HG02852 (cell line): ENCODE results near the gene TMEM51.

ENCODE experiments used
- ATAC-seq: cut with Tn5 transposase; IDR thresholded peaks from one replicate; pipeline ENCODE4 v1.9.1; 2021; ENCODE audit warnings: mild to moderate bottlenecking, moderate library complexity; ENCODE audit not compliant: unreplicated experiment

TMEM51 gene

GRCh38 chr1:15242766-15243165 is 89.2 kb downstream of the TMEM51 start:
- no peak for ATAC-seq

GRCh38 chr1:15243275-15244043 is 89.9 kb downstream of the TMEM51 start:
- no peak for ATAC-seq

- ATAC-seq, result no peak
Observed at GRCh38 chr1:15244813-15245212, 91.3 kb downstream of the TMEM51 start.

- ATAC-seq, result no peak
Observed at GRCh38 chr1:15245593-15246360, 92.2 kb downstream of the TMEM51 start.

- no peak for ATAC-seq
Observed at GRCh38 chr1:15246960-15247614, 93.5 kb downstream of the TMEM51 start, which contains the start of gene FHAD1. Gene FHAD1 (plus strand): TSS chr1:15247223. CDS start chr1:15251785, 4,562 bp downstream.

GRCh38 chr1:15248216-15248615 is 94.7 kb downstream of the TMEM51 start:
- ATAC-seq, result no peak

- no peak for ATAC-seq
Observed at GRCh38 chr1:15249081-15249480, 95.5 kb downstream of the TMEM51 start.

- no peak for ATAC-seq
Observed at GRCh38 chr1:15251857-15252835, 98.6 kb downstream of the TMEM51 start.

- no peak for ATAC-seq
Observed at GRCh38 chr1:15254559-15254958, 101.0 kb downstream of the TMEM51 start.

- no peak for ATAC-seq
Observed at GRCh38 chr1:15255582-15256149, 102.1 kb downstream of the TMEM51 start.

- ATAC-seq, result no peak
Observed at GRCh38 chr1:15256584-15256983, 103.0 kb downstream of the TMEM51 start.

- ATAC-seq, result no peak
Observed at GRCh38 chr1:15257309-15257708, 103.8 kb downstream of the TMEM51 start.

GRCh38 chr1:15258833-15259621 is 105.5 kb downstream of the TMEM51 start:
- ATAC-seq, result no peak

GRCh38 chr1:15259622-15260007 is 106.1 kb downstream of the TMEM51 start:
- ATAC-seq, result no peak

- ATAC-seq, result no peak
Observed at GRCh38 chr1:15260418-15261154, 107.0 kb downstream of the TMEM51 start.

GRCh38 chr1:15261155-15262002 is 107.8 kb downstream of the TMEM51 start:
- ATAC-seq, result no peak

- no peak for ATAC-seq
Observed at GRCh38 chr1:15262003-15262377, 108.4 kb downstream of the TMEM51 start.

GRCh38 chr1:15262706-15263105 is 109.2 kb downstream of the TMEM51 start:
- no peak for ATAC-seq
